HG03342 (cell line): ENCODE results near the gene POLA2.
A peak's percentile ranks its signal among the peaks of the same experiment; 100 is the strongest.

ENCODE experiments used
- ATAC-seq: cut with Tn5 transposase; IDR thresholded peaks from one replicate; pipeline ENCODE4 v1.9.1; 2021; ENCODE audit warnings: mild to moderate bottlenecking, moderate library complexity; ENCODE audit not compliant: unreplicated experiment

POLA2 gene

GRCh38 chr11:65305501-65306268 is 43.9 kb downstream of the POLA2 start:
- no peak for ATAC-seq

GRCh38 chr11:65307298-65308229 is 45.8 kb downstream of the POLA2 start:
- no peak for ATAC-seq

DNA sequence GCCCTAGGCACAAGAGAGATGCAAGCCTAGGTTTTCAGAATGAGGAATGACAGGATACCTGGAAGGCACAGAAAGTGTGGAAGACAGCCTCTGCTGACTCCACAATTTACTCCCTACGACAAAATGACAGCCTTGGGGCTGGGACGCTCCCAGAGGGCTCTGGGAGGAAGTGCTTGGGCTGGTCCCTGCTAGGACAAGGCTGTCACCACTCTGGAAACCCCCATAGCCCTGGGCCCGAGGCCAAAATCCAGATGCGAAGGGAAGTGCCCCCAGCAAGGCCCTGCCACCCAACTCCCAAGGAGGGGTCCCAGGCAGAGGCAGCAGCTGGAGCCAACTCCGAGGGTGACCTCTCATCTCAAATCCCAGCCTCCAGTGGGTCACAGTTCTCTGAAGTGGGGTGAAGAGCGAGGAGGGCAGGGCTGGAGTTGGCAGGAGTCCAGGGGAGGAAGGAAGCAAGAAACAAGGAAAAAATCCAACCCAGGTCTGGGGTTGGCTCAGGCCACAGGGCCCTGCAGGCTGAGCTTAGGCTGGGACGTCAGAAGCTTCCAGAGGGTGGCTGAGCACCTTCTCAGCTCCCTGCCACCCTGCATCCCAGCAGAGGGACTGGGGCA is 46.6 kb downstream of the POLA2 start:
- no peak for ATAC-seq

GRCh38 chr11:65309006-65309405 is 47.2 kb downstream of the POLA2 start:
- ATAC-seq: no peak

- ATAC-seq: no peak
These were observed 48.5 kb downstream of the POLA2 start for GRCh38 chr11:65310215-65310614.

GRCh38 chr11:65310736-65311135 is 49.0 kb downstream of the POLA2 start:
- no peak for ATAC-seq

GRCh38 chr11:65311170-65311678 is 49.5 kb downstream of the POLA2 start:
- ATAC-seq: no peak

- peak; percentile 79 for ATAC-seq
These were observed 52.9 kb downstream of the POLA2 start, which contains the start of gene CDC42EP2 for GRCh38 chr11:65314501-65315203. Gene CDC42EP2 (plus strand): TSS chr11:65314866. CDS start chr11:65320899, 6,033 bp downstream.

- no peak for ATAC-seq
These were observed 53.6 kb downstream of the POLA2 start for GRCh38 chr11:65315204-65315865.

DNA sequence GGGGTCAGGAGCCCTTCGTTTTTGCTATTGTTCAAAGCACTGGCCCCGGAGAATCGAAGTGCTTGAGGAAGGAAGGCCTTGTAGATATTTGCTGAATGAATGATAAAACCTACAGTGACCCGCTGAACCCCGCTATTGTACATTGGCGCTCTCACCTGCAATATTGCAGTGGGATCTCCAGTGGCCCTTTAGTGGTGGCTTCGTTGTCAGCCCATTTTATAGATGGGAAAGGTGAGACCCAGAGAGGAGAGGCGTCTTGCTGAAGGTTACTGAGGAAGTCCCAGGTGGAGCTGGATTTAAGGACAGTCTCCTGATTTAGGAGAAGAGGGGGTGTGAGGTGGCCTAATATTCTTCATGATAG is 54.1 kb downstream of the POLA2 start:
- no peak for ATAC-seq

DNA sequence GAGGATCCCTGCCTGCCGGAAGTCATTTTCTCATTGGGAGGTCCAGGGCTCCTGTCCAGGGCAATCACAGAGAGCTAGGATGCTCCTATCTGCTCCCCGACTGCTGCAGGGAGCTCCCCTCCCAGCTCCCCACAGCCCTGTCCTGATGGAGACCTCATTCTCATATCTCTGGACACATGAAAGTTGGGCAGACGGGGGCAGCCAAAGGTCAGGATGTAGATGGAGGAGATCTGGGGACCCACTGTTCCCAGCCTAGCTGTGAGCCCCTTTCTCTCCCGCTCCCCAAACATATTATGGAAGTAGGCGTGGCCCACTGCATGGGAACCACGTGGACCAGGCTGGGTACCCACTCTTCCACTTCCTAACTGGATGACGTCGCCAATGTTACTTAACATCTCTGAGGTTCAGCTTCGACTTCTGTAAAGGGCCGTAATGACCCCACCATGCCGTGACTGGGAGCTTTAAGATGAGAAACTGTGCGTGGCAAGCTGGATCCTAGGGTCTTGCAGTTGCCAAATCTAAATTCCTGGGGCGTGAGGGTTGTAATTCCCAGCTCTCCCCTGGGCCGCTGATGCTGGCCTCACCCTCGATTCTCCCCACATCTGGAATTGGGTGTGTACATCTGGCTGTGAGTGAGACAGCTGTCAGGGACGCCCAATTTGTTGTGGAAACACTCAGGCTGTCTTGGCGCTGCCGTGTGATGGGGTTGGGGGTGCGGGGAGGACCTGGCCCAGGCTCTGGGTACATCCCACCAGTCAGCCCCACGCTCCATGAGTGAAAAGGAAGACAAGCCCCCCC is 54.7 kb downstream of the POLA2 start:
- ATAC-seq: no peak

DNA sequence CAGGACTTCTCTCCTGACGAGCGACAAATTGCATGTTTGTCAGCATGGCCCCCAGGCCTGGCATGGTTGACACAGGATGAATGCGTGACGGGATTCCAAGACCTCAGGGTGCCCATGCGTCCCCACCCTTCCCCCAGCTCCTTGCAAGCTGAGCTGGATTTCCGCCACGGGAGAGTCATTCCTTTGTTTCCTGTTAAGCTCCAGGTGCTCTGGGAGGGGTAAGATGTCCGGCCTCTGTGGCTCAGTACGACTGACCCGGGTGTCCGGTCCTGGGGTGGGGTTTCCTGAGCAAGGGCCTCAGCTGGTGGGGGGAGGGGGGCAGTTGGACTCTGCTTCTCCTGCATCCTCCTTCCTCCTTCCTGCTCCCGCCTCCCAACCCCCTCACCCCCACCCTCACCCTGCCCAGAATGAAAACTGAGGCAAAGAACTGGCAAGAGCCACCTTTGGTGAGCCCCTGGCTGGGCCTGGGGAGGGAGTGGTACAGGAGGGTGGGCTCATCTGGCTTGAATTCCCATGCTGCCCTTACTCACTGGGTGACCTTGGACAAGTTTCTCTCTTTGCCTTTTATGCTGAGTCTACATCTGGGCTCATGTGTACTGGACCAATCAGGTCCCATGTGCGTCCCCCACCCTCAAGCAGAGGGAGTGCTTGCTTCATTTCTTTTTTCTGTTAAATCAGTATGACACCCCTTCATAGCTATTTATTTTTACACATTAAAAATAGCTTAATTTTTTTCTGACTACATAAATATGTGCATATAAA is 55.4 kb downstream of the POLA2 start:
- ATAC-seq: no peak

GRCh38 chr11:65320386-65321075 is 58.8 kb downstream of the POLA2 start:
- no peak for ATAC-seq

- no peak for ATAC-seq
These were observed 59.3 kb downstream of the POLA2 start for GRCh38 chr11:65321076-65321475.

GRCh38 chr11:65321828-65322485 is 60.2 kb downstream of the POLA2 start:
- no peak for ATAC-seq

- no peak for ATAC-seq
These were observed 62.1 kb downstream of the POLA2 start for GRCh38 chr11:65323813-65324212.

DNA sequence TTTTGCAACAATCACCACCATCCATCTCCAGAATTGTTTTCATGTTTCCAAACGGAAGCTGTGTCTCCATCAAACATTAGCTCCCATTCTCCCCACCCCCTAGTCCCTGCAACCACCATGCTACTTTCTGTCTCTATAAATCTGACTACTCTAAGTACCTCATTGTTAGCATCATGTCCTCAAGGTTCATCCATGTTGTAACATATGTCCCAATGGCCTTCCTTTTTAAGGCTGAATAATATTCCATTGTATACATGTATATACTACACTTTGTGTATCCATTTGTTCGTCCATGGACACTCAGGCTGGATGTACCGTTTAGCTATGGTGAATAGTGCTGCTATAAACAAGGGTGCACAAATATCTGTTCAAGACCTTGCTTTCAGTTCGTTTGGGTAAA is 63.7 kb downstream of the POLA2 start:
- no peak for ATAC-seq
